NT2/D1 (cell line): ENCODE measurements around the gene POM121L2.

Experiments
- SUZ12 ChIP-seq: IDR thresholded peaks from 2 replicates; pipeline ENCODE4 v1.6.1; 2011; ENCODE audit not compliant: insufficient read length, insufficient read depth; ENCODE audit errors: extremely low read depth
- YY1 ChIP-seq: IDR thresholded peaks from 2 replicates; pipeline ENCODE4 v1.6.1; 2011; ENCODE audit not compliant: insufficient read length, insufficient read depth
- ZNF274 ChIP-seq: IDR thresholded peaks from 2 replicates; pipeline ENCODE4 v1.6.1; 2011; ENCODE audit warnings: mild to moderate bottlenecking, low read depth, low read length

DNA sequence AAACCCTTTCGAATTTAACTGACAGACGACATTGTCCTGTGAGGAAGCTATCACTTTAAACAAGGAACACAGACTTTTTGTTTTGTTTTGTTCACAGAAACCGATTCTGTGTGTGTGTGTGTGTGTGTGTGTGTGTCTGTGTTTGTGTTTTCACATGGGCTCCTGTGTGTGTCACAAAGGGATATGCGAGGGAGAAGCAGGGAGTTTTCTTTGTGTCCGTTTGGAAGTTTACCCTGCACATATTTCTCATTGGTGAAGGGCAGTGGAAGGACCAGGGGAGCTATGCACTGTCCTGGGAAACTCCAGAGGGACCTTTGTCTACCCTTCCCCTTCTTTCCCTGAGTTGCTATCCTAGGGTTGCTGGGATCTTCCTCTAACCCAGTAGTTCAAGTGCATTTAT, 17.7 kb downstream of the POM121L2 start:
- no peak for TF ChIP-seq SUZ12
- no peak for TF ChIP-seq YY1
- TF ChIP-seq ZNF274, result no peak
